GM04503 (cell line): ENCODE data around the gene DUSP28.
"Not testable (repeated sequence)": the region's sequence is repeated elsewhere in the genome, so short reads cannot be mapped to it uniquely, and the experiment has no call there.

Experiments
- DNase-seq: peaks from one replicate; pipeline ENCODE4 v3.0.0-alpha.2; 2012; ENCODE audit warnings: low read depth

DUSP28 gene

DNA sequence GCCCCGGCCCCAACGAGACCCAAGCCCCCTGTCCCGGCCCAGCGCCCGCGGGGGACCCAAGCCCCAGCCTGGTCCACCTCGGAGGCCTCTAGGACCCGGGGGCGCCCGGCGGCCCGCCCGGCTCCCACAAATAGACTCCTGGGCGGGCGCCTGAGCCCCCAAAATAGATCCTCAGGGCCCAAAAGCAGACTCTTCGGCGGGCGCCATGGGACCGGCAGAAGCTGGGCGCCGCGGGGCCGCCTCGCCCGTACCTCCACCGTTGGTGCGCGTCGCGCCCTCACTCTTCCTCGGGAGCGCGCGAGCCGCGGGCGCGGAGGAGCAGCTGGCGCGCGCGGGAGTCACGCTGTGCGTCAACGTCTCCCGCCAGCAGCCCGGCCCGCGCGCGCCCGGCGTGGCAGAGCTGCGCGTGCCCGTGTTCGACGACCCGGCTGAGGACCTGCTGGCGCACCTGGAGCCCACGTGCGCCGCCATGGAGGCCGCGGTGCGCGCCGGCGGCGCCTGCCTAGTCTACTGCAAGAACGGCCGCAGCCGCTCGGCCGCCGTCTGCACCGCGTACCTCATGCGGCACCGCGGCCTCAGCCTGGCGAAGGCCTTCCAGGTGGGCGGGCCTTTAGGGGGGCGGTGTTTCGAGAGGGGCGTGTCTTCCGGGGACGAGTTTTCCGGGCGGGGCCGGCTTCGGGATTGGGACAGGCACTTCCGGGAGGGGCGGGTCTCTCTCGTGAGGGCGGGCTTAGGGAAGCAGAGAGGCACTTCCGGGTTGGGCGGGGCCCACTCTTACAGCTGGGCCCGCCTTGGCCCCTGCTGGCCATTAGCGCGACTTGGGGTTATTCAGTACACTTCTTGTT lies 545 bp downstream of the DUSP28 start:
- DNase-seq = peak; percentile 75

DNA sequence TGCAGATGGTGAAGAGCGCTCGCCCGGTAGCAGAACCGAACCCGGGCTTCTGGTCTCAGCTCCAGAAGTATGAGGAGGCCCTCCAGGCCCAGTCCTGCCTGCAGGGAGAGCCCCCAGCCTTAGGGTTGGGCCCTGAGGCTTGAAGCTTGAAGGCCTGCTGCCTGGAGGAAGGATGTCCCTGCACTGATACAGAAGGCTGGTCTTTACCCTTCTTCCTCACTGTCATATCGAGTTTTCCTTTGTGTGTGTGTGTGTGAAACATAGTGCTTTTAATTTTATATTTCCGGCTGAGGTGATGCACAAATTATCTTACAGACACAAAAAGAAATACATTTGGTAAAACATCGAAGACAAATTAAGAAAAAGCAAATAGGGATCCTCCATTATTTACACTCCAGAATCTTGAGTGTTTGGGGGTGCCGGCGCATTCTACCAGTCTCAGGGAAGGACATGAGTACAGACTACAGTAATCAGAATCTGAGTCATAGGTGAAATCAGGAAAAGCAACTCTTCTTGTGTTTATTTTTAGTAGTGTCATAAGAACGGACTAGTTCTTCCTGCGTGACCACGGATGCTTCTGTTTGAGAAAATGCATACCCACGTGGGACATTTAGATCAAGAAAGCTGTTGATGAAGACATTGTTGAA lies 1.3 kb downstream of the DUSP28 start:
- DNase-seq = peak; percentile 59

DNA sequence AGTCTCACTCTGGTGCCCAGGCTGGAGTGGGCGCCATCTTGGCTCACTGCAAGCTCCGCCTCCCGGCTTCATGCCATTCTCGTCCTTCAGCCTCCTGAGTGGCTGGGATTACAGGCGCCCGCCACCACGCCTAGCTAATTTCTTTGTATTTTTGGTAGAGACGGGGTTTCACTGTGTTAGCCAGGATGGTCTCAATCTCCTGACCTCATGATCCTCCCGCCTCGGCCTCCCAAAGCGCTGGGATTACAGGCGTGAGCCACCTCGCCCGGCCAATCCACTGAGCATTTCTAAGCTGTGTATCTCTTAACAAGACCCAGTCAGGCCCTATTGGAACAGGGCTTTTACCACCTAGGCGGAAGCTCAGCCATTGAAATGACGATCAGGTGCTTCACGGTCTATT lies 3.1 kb downstream of the DUSP28 start:
- not testable (repeated sequence) for DNase-seq

GRCh38 chr2:240563951-240564560 lies 3.9 kb downstream of the DUSP28 start:
- no peak for DNase-seq

DNA sequence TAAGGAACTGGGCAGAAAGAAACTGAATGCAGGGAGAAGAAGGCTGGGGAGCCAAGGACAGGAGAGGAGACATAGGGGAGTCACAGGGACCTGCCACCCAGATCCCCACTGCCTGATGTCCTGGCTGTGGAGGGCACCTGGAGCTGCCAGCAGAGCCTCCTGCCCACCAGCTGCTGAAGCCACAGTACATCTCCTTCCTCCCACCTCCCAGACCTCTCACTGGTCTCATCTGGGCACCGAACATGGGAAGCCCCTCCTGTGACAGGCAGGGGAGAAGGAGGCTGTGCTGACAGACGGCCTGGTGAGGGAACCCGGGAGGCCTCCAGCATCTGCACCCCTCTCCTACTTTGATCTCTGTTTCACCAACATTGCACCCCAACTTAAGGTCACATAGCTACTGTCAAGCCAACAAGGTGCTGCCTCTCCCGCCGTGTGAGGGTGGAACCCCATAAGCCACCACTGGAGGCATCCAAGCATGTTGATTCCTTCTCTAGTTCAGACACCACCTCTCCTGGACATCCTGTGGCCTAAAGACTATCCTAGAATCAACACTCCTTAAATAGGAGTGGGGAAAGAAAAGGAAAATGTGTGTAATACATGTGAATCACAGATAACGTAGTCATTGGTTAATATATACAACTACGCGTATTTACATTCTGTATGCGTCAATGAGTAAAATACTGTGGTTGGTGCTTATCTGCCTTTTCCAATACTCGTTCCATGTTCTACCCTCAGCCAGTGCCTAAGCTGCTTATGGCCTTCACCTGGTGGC lies 4.6 kb downstream of the DUSP28 start:
- DNase-seq = no peak

DNA sequence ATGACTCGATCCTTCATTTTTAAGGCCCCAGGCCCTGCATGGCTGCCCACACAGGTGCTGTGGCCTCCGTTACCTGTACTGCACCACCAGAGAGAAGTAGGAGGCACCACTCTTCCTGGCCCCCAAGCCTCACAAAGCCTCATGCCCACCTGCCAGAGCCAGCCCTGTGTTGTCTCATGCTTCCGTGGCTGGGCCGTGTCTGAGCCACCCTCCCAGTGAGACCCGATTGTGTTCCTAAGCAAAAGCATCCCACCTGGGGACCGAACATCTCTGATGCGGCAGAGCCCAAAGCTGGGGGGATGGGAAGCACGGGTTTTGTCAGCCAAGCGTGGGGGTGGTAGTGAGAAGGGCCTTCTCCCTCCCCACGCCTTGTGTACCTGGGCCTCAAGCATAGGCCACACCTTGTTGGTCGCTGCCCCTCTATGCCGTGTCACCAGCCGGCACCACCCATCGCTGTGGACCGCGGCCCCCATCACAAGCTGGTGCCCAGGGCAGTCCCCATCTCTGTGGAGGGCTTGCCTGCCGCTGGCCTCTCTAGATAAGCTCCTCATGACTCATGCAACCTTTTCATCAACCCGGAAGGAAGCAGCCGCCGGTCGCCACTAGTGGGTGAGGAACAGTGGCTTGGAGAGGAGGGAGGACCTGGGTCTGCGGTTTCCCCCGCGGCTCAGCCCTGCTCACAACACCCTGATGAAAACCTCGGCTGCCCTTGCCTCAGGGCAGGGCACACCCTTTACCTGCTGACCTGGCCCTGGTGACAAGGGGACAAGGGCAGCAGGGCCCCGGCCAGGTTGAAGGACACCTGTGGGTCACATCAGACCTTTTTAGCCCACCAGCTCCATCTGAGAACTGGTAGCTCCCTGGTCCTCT lies 5.4 kb downstream of the DUSP28 start:
- peak; percentile 49 for DNase-seq

- peak; percentile 19 for DNase-seq
Observed at GRCh38 chr2:240566203-240567136, 6.3 kb downstream of the DUSP28 start.

DNA sequence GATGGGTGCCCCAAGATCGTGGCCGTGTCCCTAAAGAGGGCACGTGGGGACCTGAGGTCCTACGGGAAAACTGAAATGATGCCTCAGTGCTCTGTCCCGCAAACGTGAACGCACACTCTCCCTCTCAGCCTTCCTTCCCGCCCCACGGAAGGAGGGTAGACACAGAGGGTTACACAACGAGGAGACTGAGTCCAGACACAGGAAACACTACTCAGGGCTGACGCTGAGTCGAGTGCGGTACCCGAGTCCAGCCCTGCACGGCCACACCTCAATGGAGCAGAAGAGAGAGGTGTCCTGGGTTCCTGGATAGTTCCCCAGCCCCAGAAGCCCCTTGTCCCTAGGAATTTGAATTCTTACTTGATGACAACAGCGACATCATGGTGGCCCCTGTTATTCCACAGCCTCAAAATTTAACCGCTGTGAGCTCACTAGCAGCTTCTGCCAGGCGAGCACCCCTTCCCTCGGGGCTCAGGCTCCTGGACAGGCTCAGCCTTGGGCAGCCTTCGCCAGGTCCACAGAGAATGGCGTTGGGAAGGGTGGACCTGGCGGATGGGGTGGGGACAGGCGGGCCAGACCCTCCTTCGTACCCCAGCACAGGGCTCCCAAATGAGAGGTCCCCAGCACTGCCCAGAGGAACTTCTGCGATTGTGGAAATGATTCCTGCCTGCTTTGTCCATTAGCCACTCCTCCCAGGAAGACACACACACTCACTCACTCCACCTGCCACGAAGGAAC lies 7.1 kb downstream of the DUSP28 start:
- DNase-seq = no peak

DNA sequence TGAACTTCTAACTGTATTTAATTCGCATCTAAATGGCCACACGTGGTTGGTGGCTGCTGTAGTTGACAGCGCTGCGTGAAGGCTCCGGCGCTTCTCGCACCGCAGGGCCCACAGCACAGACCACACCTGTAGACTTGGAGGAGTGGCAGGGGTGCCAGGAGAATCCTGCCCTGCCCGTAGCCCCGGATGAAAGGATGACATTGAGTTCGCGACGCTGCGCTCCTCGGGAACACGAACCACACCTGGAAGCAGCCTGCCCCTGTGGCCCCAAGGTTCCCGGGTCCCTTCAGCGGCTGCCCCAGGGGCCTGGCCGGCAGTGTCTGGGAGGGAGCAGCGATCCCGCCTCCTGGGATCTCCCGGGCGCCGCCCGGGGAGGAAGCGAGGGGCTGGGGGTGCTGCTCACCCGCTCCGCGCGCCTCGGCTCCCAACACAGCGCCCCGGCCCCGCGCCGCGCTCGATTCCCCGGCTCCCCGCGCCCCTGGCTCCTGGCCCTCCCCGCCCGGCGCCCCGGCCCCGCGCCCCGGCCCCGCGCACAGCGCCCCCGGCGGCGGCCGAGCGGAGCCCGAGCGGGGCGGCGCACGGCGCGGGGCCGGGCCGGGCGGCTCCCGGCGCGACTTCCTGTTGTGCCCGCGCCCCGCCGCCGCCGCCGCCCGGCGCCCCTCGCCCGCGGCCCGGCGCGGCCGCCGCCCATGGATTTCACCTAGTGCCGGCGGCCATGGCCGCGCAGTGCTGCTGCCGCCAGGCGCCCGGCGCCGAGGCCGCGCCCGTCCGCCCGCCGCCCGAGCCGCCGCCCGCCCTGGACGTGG lies 7.9 kb downstream of the DUSP28 start, which contains the start of gene RNPEPL1:
Gene RNPEPL1 (plus strand): TSS at position 613 of the 806 bp plus-strand sequence. CDS start 103 bp downstream, at position 716.
- no peak for DNase-seq

DNA sequence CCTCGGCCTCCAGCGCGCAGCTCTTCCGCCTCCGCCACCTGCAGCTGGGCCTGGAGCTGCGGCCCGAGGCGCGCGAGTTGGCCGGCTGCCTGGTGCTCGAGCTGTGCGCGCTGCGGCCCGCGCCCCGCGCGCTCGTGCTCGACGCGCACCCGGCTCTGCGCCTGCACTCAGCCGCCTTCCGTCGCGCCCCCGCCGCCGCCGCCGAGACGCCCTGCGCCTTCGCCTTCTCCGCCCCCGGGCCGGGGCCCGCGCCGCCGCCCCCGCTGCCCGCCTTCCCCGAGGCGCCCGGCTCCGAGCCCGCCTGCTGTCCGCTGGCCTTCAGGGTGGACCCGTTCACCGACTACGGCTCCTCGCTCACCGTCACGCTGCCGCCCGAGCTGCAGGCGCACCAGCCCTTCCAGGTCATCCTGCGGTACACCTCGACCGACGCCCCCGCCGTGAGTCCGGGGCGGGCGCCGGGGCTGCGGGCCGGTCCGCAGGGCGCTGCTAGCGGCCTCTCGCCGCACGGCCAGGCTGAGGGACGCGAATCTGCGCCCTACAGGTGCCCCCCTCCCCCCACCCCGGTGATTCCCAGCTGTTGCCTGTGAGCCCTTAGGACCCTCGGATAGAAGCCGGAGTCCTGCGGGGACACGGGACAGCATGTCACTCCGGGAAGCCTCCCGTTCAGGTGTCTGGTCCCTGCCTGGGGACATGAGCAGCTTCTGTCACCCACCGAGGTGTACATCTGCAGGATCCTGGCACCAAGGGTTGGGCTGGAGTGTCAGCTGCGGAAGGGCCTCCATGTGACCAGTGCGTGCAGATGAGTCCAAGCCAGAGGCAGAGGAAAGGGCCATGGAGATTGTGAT lies 8.7 kb downstream of the DUSP28 start:
- no peak for DNase-seq

- no peak for DNase-seq
Observed at GRCh38 chr2:240569523-240569997, 9.4 kb downstream of the DUSP28 start.

DNA sequence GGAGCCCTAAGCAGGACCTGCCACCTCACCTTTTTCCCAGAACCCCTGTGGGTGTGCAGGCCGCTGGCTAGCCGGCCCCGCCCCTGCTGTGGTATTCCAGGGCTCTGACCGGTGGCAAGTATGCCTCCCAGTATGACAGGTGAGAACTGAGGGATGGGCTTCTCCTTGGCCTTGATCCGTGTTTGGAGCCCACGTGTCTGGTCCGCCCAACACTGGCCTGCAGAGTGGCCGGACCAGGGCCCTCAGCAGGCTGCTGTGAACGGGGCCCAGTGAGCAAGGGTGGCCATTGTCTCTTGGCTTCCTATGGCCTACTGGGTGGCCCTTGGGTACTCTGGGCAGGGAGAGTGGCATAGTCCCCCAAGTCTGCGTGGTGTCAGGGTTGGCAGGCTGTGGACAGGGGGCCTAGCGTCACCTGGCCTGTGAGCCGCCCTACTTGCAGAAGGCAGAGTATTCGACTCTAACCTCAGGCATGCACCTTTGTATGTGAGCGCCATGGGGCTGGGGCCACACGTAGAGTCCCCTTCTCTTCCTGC lies 9.9 kb downstream of the DUSP28 start:
- no peak for DNase-seq

DNA sequence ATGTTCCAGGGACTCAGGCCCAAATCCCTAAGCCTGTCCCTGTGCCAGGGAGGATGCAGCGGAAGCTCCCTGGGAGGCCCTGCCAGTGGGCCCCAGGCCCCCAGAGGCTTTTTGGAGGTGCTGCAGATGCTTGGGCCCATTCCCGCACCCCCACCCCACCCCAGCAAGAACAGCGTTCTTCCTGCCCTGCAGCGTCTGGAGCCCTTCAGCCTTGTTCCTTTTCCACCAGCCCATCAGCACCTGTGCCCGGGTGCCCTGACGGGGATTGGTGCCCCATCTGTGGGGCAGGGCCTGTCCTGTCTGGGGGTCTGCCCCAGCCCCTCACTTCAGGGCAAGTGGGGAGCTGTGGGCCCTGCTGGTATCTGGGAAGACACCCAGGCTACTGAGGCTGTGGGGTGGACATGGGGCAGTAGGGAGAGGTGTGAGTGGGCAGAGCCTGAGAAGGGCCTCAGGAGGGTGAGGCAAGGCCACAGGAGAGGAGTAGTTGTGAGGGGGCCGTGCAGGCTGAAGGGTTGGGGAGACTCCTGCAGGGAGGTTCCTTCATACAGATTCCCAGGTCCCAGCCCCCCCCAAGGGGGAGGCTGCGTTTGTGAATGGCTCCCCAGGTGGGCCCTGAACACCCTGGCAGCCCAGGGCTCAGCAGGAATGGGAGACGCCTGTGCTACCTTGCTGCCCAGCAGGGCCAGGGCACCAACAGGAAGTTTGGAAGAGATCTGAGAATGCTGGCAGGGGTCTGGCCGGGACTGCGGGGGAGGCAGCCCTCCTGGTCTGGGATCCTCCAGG lies 10.6 kb downstream of the DUSP28 start:
- DNase-seq = no peak

DNA sequence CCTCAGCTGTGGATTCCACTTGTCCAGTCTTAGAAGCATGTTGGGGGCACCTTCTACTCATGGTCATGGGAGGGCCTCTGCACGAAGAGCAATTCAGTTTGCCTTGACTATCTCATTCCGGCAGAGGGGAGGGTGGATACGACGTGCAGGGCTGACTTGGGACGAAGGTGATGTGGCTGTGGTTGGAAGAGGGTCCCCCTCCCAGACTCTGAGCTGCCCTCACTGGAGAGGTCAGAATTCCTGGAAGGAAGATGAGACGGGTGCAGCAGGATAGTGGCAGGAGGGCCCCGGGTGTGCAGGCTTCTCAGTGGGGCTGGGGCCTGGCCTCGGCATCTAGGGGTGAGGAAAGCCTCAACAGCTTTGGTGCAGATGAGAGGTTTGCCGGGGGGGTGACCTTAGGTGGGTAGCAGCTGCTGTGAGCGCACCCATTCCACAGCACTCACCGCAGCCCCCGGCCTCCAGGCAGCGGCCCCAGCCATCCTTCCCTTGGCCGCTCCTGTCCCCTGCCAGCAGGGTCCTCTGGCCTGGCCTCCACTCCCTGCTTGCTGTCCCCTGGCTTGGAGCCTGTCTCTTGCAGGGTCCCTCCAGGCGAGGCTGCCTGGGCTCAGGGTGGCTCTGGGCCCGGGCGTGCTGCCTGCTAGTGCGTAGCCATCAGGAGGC lies 11.3 kb downstream of the DUSP28 start:
- DNase-seq = no peak

DNA sequence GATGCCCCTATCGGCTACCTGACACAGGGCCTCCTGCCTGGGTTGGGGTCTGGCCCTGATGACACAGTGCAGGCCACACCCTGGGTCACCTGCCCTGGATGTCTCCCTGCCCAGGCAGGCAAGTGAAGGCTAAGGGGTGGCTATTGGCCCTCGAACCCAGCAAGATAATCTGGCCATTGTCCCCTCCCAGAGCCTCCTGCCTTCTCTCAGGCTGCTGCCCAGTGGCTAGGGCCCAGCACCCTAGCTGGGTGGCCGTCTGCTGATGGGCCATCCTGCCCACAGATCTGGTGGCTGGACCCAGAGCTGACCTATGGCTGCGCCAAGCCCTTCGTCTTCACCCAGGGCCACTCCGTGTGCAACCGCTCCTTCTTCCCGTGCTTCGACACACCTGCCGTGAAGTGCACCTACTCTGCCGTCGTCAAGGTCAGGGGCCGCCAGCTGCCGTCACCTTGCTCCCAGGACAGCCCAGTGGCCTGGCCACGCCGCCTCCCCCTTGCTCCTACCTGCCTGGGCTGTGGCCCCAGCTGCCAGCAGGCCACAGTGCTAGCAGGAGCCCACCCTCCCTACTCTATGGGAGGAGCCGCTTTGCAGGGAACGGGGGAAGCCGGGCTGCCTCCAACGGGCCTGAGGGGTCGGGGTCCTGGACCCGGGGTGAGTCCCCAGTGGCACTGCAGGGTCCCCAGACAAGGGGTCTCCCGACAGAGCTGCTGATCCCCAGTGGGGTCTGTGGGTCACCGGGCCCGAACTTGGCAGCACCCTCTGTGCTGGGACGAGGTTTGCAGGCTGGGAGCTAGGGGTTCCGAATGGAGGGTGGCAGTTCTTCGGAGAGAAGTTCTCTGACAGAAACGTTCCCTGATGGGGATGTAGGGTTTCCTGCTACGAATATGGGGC lies 12.2 kb downstream of the DUSP28 start:
- DNase-seq = no peak
